ENCODE results near the gene SLCO1C1. TPM values are rescaled to one million over a fixed set of nuclear protein-coding genes. Genes with fewer than 3 reads are reported as not detected.
"Not testable (repeated sequence)": the region's sequence is repeated elsewhere in the genome, so short reads cannot be mapped to it uniquely, and the experiment has no call there.

The SLCO1C1 gene
- polyA plus RNA-seq, 4 donors: 0.09 to 4.7 TPM; not detected in 2

DNA sequence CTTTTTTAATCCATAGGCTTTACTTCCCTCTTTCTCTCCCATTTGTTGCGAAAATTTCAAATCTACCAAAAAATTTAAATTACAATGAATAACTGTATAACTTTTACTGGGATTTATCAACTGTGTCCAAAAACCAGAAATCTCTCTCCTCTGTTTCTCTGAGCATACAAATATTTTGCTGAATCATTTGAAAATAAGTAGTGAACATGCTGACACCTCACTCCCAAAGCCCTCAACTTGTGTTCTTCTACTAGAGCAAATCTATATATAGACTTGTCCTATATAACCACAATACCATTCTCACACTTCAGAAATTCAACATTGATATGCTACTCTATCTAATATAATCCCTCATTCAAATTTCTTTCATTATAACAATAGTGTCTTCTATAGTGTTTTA lies 53.1 kb downstream of the SLCO1C1 start:
- H3K9me3 ChIP-seq (ENCODE audit: control insufficient read depth in 2 of 2, insufficient read depth in 1 of 2, low read depth in 1 of 2, low read length in 1 of 2): no peaks in the 10 kb centered on the region
- no peak overlapping the region for H3K27ac ChIP-seq (ENCODE audit: low read depth in 1 of 3, low read length in 2 of 3)
- no peak for DNase-seq
- H3K4me1 ChIP-seq (ENCODE audit: control insufficient read depth in 3 of 3, insufficient read depth in 2 of 3, low read depth in 1 of 3, low read length in 2 of 3): no peaks in the 10 kb centered on the region
- no peaks in the 10 kb centered on the region for H3K27me3 ChIP-seq (ENCODE audit: control insufficient read depth in 3 of 3, insufficient read depth in 3 of 3, low read length in 3 of 3)
- no peaks in the 10 kb centered on the region for H3K36me3 ChIP-seq (ENCODE audit: control insufficient read depth in 3 of 3, insufficient read depth in 2 of 3, low read depth in 1 of 3, low read length in 3 of 3)
- FAIRE-seq: no peak
- WGBS, 3 donors: 81 to 95% (median 88%) methylated on average over 1 of the region's 1 CpG
- H3K4me3 ChIP-seq (ENCODE audit: low read depth in 1 of 3, low read length in 3 of 3): no peak overlapping the region

DNA sequence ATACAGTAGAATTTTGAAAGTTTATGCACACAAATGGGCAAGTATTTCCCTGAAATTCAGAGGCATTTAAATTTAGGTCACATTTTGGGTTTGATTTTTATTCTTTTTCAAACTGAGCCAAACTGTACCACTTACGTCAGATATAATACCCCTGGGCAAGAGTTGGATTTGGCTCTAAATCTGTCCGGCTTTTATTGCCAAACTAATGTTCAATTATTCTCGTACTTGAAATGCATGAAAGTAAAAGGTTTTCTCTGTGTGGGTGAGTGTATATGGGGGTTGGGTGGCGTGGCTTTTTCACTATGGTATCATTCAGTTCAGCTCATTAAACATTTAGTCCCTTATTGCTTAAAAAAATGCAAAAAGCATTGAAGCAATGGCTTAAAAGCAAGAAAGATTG lies 55.9 kb downstream of the SLCO1C1 start:
- Histone ChIP-seq H3K27ac (ENCODE audit: low read depth in 1 of 3, low read length in 2 of 3) (no peak overlapping the region), H3K36me3 (ENCODE audit: control insufficient read depth in 3 of 3, insufficient read depth in 2 of 3, low read depth in 1 of 3, low read length in 3 of 3) (no peaks in the 10 kb centered on the region), H3K4me3 (ENCODE audit: low read depth in 1 of 3, low read length in 3 of 3) (no peak overlapping the region), H3K27me3 (ENCODE audit: control insufficient read depth in 3 of 3, insufficient read depth in 3 of 3, low read length in 3 of 3) (no peaks in the 10 kb centered on the region), H3K4me1 (ENCODE audit: control insufficient read depth in 3 of 3, insufficient read depth in 2 of 3, low read depth in 1 of 3, low read length in 2 of 3) (no peaks in the 10 kb centered on the region), H3K9me3 (ENCODE audit: control insufficient read depth in 2 of 2, insufficient read depth in 1 of 2, low read depth in 1 of 2, low read length in 1 of 2) (no peaks in the 10 kb centered on the region)
- DNase-seq: no peak
- FAIRE-seq: no peak
- WGBS, 3 donors: 71 to 76% (median 73%) methylated on average over 4 of the region's 4 CpGs

DNA sequence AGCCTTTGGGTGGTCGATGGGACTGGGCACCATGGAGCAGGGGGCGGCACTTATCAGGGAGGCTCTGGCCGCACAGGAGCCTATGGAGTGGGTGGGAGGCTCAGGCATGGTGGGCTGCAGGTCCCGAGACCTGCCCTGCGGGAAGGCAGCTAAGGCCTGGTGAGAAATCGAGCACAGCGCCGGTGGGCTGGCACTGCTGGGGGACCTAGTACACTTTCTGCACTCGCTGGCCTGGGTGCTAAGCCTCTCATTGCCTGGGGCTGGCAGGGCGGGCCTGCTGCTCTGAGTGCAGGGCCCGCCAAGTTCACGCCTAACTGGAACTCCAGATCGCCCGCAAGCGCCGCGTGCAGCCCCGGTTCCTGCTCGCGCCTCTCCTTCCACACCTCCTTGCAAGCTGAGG lies 82.3 kb downstream of the SLCO1C1 start:
- WGBS, 3 donors: 86 to 93% (median 88%) methylated on average over 19 to 20 of the region's 20 CpGs
- H3K36me3 ChIP-seq (ENCODE audit: control insufficient read depth in 3 of 3, insufficient read depth in 2 of 3, low read depth in 1 of 3, low read length in 3 of 3): no peaks in the 10 kb centered on the region
- H3K4me3 ChIP-seq (ENCODE audit: low read depth in 1 of 3, low read length in 3 of 3): no peak overlapping the region
- FAIRE-seq: no peak
- no peaks in the 10 kb centered on the region for H3K9me3 ChIP-seq (ENCODE audit: control insufficient read depth in 2 of 2, insufficient read depth in 1 of 2, low read depth in 1 of 2, low read length in 1 of 2)
- no peak overlapping the region for H3K27ac ChIP-seq (ENCODE audit: low read depth in 1 of 3, low read length in 2 of 3)
- no peak for DNase-seq
- H3K4me1 ChIP-seq (ENCODE audit: control insufficient read depth in 3 of 3, insufficient read depth in 2 of 3, low read depth in 1 of 3, low read length in 2 of 3): no peaks in the 10 kb centered on the region
- no peaks in the 10 kb centered on the region for H3K27me3 ChIP-seq (ENCODE audit: control insufficient read depth in 3 of 3, insufficient read depth in 3 of 3, low read length in 3 of 3)

DNA sequence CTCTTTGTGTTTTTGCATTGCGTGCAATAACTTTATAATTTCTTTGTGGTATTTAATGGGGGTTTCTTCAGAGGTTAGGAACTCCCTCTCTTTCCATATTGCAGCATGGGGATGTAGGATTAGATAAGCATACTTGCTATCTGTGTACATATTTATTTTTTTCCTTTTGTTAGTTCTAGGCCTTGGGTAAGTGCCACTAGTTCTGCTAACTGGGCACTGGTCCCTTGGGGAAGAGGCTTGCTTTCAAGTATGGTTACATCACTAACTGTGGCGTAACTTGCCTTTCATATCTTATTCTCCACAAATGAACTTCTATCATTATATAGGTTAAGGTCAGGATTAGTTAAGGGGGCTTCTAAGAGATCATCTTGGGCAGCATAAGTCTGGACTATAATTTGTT lies 83.8 kb downstream of the SLCO1C1 start:
- H3K27ac ChIP-seq (ENCODE audit: low read depth in 1 of 3, low read length in 2 of 3): no peak overlapping the region
- no peak for FAIRE-seq
- H3K36me3 ChIP-seq (ENCODE audit: control insufficient read depth in 3 of 3, insufficient read depth in 2 of 3, low read depth in 1 of 3, low read length in 3 of 3): no peaks in the 10 kb centered on the region
- 80 to 91% (median 86%) methylated on average over 2 of the region's 2 CpGs for WGBS, 3 donors
- no peak overlapping the region for H3K4me3 ChIP-seq (ENCODE audit: low read depth in 1 of 3, low read length in 3 of 3)
- no peaks in the 10 kb centered on the region for H3K4me1 ChIP-seq (ENCODE audit: control insufficient read depth in 3 of 3, insufficient read depth in 2 of 3, low read depth in 1 of 3, low read length in 2 of 3)
- no peaks in the 10 kb centered on the region for H3K9me3 ChIP-seq (ENCODE audit: control insufficient read depth in 2 of 2, insufficient read depth in 1 of 2, low read depth in 1 of 2, low read length in 1 of 2)
- DNase-seq: no peak
- H3K27me3 ChIP-seq (ENCODE audit: control insufficient read depth in 3 of 3, insufficient read depth in 3 of 3, low read length in 3 of 3): no peaks in the 10 kb centered on the region

DNA sequence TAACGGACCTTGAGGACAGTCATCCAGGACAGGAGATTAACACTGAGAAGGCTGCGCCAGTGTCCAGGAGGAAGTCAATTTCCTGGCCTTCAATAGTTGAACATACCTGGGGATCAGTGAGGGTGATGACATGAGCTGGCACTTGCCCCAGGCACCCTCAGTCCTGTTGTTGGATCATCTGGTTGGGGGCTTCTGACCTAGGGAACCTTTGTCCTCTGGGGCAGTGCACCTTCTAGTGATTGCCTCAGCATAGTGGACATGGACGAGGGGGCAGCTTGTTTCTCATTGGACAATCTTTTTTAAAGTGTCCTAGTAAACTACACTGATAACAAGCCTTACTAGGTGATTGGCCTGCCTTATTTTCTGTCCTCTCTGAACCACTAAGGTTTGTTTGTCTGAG lies 84.8 kb downstream of the SLCO1C1 start:
- H3K27me3 ChIP-seq (ENCODE audit: control insufficient read depth in 3 of 3, insufficient read depth in 3 of 3, low read length in 3 of 3); H3K4me3 ChIP-seq (ENCODE audit: low read depth in 1 of 3, low read length in 3 of 3); H3K9me3 ChIP-seq (ENCODE audit: control insufficient read depth in 2 of 2, insufficient read depth in 1 of 2, low read depth in 1 of 2, low read length in 1 of 2); H3K27ac ChIP-seq (ENCODE audit: low read depth in 1 of 3, low read length in 2 of 3); FAIRE-seq; H3K4me1 ChIP-seq (ENCODE audit: control insufficient read depth in 3 of 3, insufficient read depth in 2 of 3, low read depth in 1 of 3, low read length in 2 of 3); DNase-seq; H3K36me3 ChIP-seq (ENCODE audit: control insufficient read depth in 3 of 3, insufficient read depth in 2 of 3, low read depth in 1 of 3, low read length in 3 of 3): not testable (repeated sequence)
- 51 to 76% (median 54%) methylated on average over 3 of the region's 3 CpGs for WGBS, 3 donors

DNA sequence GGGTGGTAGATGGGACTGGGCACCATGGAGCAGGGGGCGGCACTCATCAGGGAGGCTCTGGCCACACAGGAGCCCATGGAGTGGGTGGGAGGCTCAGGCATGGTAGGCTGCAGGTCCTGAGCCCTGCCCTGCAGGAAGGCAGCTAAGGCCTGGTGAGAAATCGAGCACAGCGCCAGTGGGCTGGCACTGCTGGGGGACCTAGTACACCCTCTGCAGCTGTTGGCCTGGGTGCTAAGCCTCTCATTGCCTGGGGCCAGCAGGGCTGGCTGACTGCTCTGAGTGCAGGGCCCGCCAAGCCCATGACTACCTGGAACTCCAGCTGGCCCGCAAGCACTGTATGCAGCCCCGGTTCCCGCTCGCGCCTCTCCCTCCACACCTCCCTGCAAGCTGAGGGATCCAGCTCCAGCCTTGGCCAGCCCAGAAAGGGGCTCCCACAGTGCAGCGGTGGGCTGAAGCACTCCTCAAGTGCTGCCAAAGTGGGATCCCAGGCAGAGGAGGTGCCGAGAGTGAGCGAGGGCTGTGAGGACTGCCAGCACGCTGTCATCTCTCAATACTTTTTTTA lies 88.7 kb downstream of the SLCO1C1 start:
- H3K9me3 ChIP-seq (ENCODE audit: control insufficient read depth in 2 of 2, insufficient read depth in 1 of 2, low read depth in 1 of 2, low read length in 1 of 2); FAIRE-seq; DNase-seq; H3K4me3 ChIP-seq (ENCODE audit: low read depth in 1 of 3, low read length in 3 of 3); H3K4me1 ChIP-seq (ENCODE audit: control insufficient read depth in 3 of 3, insufficient read depth in 2 of 3, low read depth in 1 of 3, low read length in 2 of 3); H3K27ac ChIP-seq (ENCODE audit: low read depth in 1 of 3, low read length in 2 of 3); H3K36me3 ChIP-seq (ENCODE audit: control insufficient read depth in 3 of 3, insufficient read depth in 2 of 3, low read depth in 1 of 3, low read length in 3 of 3); H3K27me3 ChIP-seq (ENCODE audit: control insufficient read depth in 3 of 3, insufficient read depth in 3 of 3, low read length in 3 of 3): not testable (repeated sequence)
- 94 to 96% (median 96%) methylated on average over 12 to 13 of the region's 13 CpGs for WGBS, 3 donors

DNA sequence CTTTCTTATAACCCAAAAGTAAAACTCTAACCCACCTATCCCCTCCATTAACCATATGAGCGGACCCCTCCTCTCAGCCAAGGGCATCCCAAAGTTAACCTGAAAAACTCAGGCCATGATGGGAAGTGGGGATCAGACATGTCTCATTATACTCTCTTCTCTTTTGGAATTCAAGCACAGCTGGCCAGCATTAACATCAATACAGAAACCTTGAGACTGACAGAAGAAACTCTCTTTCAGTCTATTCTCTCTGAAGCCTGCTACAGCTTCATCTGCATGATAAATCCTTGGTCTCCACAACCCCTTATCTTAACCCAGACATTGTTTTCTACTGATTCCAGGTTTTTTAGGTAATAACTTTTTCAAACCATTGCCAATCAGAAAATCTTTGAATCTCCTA lies 97.8 kb downstream of the SLCO1C1 start:
- WGBS, 3 donors: 85 to 94% (median 92%) methylated on average over 1 of the region's 1 CpG
- no peak for FAIRE-seq
- DNase-seq: no peak
- Histone ChIP-seq H3K9me3 (ENCODE audit: control insufficient read depth in 2 of 2, insufficient read depth in 1 of 2, low read depth in 1 of 2, low read length in 1 of 2) (no peaks in the 10 kb centered on the region), H3K27ac (ENCODE audit: low read depth in 1 of 3, low read length in 2 of 3) (no peak overlapping the region), H3K27me3 (ENCODE audit: control insufficient read depth in 3 of 3, insufficient read depth in 3 of 3, low read length in 3 of 3) (peaks cover 0 to 3% (median 0%) of the 10 kb centered on the region in 3 donors), H3K4me1 (ENCODE audit: control insufficient read depth in 3 of 3, insufficient read depth in 2 of 3, low read depth in 1 of 3, low read length in 2 of 3) (no peaks in the 10 kb centered on the region), H3K36me3 (ENCODE audit: control insufficient read depth in 3 of 3, insufficient read depth in 2 of 3, low read depth in 1 of 3, low read length in 3 of 3) (no peaks in the 10 kb centered on the region), H3K4me3 (ENCODE audit: low read depth in 1 of 3, low read length in 3 of 3) (no peak overlapping the region)

DNA sequence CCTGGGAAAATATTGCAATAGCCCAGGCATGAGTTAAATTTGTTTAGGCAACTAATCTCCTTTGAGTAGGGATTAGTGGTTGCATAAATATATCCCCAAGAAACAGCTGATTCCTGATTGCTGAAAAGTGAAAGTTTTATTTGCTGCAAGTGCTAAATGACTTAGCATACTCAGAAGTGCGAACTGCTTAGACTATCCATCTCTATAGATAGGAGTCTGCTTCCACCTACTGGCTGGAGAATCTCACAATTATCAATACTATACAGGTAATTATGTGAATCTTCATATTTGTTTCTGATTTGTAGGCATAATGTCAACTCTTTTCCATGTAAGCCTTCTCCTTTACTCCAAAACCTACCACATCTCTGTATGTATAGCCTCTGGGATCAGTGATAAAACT lies 103.4 kb downstream of the SLCO1C1 start:
- Histone ChIP-seq H3K9me3 (ENCODE audit: control insufficient read depth in 2 of 2, insufficient read depth in 1 of 2, low read depth in 1 of 2, low read length in 1 of 2) (no peaks in the 10 kb centered on the region), H3K36me3 (ENCODE audit: control insufficient read depth in 3 of 3, insufficient read depth in 2 of 3, low read depth in 1 of 3, low read length in 3 of 3) (no peaks in the 10 kb centered on the region), H3K4me3 (ENCODE audit: low read depth in 1 of 3, low read length in 3 of 3) (no peak overlapping the region), H3K4me1 (ENCODE audit: control insufficient read depth in 3 of 3, insufficient read depth in 2 of 3, low read depth in 1 of 3, low read length in 2 of 3) (no peaks in the 10 kb centered on the region), H3K27ac (ENCODE audit: low read depth in 1 of 3, low read length in 2 of 3) (no peak overlapping the region), H3K27me3 (ENCODE audit: control insufficient read depth in 3 of 3, insufficient read depth in 3 of 3, low read length in 3 of 3) (no peaks in the 10 kb centered on the region)
- FAIRE-seq (no peak), DNase-seq (peak; percentile 25 to 52)
- WGBS, 3 donors: 14 to 20% (median 15%) methylated on average over 1 of the region's 1 CpG

DNA sequence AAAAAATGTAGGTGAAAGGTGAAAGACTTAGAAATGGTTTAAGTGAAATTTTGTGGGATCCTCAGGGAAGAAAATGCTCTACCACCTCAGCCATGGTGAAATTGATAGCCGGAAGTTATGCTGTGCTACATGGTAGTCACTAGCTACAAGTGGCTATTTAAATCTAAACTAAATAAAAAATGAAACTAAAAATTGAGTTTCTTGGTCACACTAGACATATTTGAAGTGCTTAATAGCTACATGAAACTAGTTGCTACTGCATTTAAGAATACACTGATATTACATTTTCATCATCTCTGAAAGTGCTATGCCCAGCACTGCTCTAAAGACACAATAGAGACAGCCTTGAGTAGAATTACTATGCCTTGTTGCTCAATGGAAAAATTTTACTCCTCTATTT lies 105.0 kb downstream of the SLCO1C1 start:
- Histone ChIP-seq H3K4me1 (ENCODE audit: control insufficient read depth in 3 of 3, insufficient read depth in 2 of 3, low read depth in 1 of 3, low read length in 2 of 3) (no peaks in the 10 kb centered on the region), H3K4me3 (ENCODE audit: low read depth in 1 of 3, low read length in 3 of 3) (no peak overlapping the region), H3K27ac (ENCODE audit: low read depth in 1 of 3, low read length in 2 of 3) (no peak overlapping the region), H3K9me3 (ENCODE audit: control insufficient read depth in 2 of 2, insufficient read depth in 1 of 2, low read depth in 1 of 2, low read length in 1 of 2) (no peaks in the 10 kb centered on the region), H3K27me3 (ENCODE audit: control insufficient read depth in 3 of 3, insufficient read depth in 3 of 3, low read length in 3 of 3) (no peaks in the 10 kb centered on the region), H3K36me3 (ENCODE audit: control insufficient read depth in 3 of 3, insufficient read depth in 2 of 3, low read depth in 1 of 3, low read length in 3 of 3) (no peaks in the 10 kb centered on the region)
- no peak for FAIRE-seq
- 81 to 86% (median 84%) methylated on average over 1 of the region's 1 CpG for WGBS, 3 donors
- no peak for DNase-seq
